ENCODE data around the gene MAP7D1.

The MAP7D1 gene

DNA sequence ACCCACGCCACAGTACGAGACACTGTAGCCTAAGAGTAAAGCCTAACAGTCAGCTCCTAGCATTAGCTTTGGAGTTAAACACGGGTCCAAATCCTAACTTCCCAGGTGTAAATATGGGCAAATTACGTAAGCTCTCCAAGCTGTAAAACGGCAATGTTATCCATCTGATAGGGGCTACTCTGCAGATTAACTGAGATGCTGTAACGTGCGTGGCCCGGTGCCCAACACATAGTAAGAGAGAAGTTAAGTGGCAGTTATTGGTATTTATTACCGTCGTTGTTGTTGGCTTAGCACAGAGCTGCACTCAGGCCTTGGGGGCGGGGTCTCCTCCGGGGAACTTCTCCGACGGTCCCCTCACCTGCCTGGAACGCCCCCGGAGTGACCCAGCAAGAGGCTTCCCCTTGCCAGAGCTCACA lies 7.1 kb upstream of the MAP7D1 start:
- no peaks in the 10 kb centered on the region for H3K9me3 ChIP-seq (ENCODE audit: insufficient read depth, low read length)
- H3K4me3 ChIP-seq (ENCODE audit: insufficient read length, low read depth): peak overlapping the region; percentile 78
- H3K27me3 ChIP-seq (ENCODE audit: insufficient read depth, insufficient read length): peaks cover 11% of the 10 kb centered on the region
- H3K36me3 ChIP-seq (ENCODE audit: insufficient read depth, insufficient read length, low read length): peaks cover 6% of the 10 kb centered on the region
- no peak for DNase-seq (ENCODE audit: low read depth, low spot score)
- TF ChIP-seq ZNF274 (IDR thresholded peaks at IDR 0.05; ENCODE audit: low read depth, low read length): no peak
- no peak for TF ChIP-seq SUZ12 (IDR thresholded peaks at IDR 0.05; ENCODE audit: extremely low read depth, insufficient read depth, insufficient read length)
- no peak for TF ChIP-seq YY1 (IDR thresholded peaks at IDR 0.05; ENCODE audit: insufficient read depth, insufficient read length)
- peaks cover 17% of the 10 kb centered on the region for H3K4me1 ChIP-seq (ENCODE audit: insufficient read depth, insufficient read length)
- peak overlapping the region; percentile 88 for H3K9ac ChIP-seq (ENCODE audit: insufficient read length, low read depth)

DNA sequence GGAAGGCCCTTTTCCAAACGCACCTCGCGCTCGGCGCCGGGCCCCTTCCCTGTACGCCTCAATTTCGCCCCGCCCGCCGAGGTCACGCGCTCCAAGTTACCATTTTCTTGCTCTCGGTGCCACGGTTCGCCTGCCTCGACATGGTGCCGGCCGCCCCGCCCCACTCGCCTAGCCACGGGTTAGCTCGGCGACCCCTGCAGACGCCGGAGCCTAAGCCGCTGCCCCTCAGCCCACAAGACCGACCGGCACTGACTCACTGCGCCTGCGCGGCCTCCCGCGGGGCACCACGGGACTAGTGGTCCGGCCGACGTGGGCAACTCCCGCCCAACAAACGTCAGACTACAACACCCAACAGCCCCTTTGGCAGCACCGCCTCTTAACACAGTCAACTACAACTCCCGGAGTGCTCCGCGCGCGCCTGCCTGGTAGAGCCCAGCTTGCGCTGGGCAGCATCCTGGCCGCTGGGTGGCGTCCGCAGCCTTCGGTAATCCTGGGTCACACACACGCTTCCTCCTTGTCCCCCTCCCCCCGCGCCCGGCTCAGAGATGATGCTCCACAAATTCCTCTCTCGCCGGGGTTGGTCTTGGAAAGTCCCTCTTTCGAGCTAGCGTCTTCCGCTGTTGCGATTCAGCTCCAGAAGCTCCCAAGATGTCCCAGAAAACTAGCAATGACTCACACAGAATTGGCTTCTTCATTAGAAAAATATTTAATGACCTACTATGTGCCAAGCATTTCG lies 6.6 kb upstream of the MAP7D1 start, which contains the start of gene TRAPPC3:
Gene TRAPPC3 (minus strand): TSS at position 250 of the 736 bp plus-strand sequence. CDS start 108 bp downstream, at position 142.
- peak; percentile 100 for DNase-seq (ENCODE audit: low read depth, low spot score)
- H3K9ac ChIP-seq (ENCODE audit: insufficient read length, low read depth): peak within 1 kb of the TSS; percentile 88
- H3K27me3 ChIP-seq (ENCODE audit: insufficient read depth, insufficient read length): peaks cover 15% of the 10 kb centered on the region
- TF ChIP-seq SUZ12 (IDR thresholded peaks at IDR 0.05; ENCODE audit: extremely low read depth, insufficient read depth, insufficient read length) (no peak), YY1 (IDR thresholded peaks at IDR 0.05; ENCODE audit: insufficient read depth, insufficient read length) (no peak), ZNF274 (IDR thresholded peaks at IDR 0.05; ENCODE audit: low read depth, low read length) (no peak)
- H3K4me3 ChIP-seq (ENCODE audit: insufficient read length, low read depth): peak within 1 kb of the TSS; percentile 78
- no peaks in the 10 kb centered on the region for H3K9me3 ChIP-seq (ENCODE audit: insufficient read depth, low read length)
- H3K4me1 ChIP-seq (ENCODE audit: insufficient read depth, insufficient read length): peaks cover 17% of the 10 kb centered on the region
- H3K36me3 ChIP-seq (ENCODE audit: insufficient read depth, insufficient read length, low read length): peaks cover 6% of the 10 kb centered on the region

GRCh38 chr1:36149973-36150295 lies 6.0 kb upstream of the MAP7D1 start:
- Histone ChIP-seq H3K4me1 (ENCODE audit: insufficient read depth, insufficient read length) (peaks cover 17% of the 10 kb centered on the region), H3K9me3 (ENCODE audit: insufficient read depth, low read length) (no peaks in the 10 kb centered on the region), H3K27me3 (ENCODE audit: insufficient read depth, insufficient read length) (peaks cover 16% of the 10 kb centered on the region), H3K36me3 (ENCODE audit: insufficient read depth, insufficient read length, low read length) (peaks cover 6% of the 10 kb centered on the region), H3K9ac (ENCODE audit: insufficient read length, low read depth) (peak overlapping the region; percentile 53), H3K4me3 (ENCODE audit: insufficient read length, low read depth) (no peak overlapping the region)
- no peak for TF ChIP-seq SUZ12 (IDR thresholded peaks at IDR 0.05; ENCODE audit: extremely low read depth, insufficient read depth, insufficient read length)
- no peak for TF ChIP-seq YY1 (IDR thresholded peaks at IDR 0.05; ENCODE audit: insufficient read depth, insufficient read length)
- TF ChIP-seq ZNF274 (IDR thresholded peaks at IDR 0.05; ENCODE audit: low read depth, low read length): no peak
- DNase-seq (ENCODE audit: low read depth, low spot score): no peak

DNA sequence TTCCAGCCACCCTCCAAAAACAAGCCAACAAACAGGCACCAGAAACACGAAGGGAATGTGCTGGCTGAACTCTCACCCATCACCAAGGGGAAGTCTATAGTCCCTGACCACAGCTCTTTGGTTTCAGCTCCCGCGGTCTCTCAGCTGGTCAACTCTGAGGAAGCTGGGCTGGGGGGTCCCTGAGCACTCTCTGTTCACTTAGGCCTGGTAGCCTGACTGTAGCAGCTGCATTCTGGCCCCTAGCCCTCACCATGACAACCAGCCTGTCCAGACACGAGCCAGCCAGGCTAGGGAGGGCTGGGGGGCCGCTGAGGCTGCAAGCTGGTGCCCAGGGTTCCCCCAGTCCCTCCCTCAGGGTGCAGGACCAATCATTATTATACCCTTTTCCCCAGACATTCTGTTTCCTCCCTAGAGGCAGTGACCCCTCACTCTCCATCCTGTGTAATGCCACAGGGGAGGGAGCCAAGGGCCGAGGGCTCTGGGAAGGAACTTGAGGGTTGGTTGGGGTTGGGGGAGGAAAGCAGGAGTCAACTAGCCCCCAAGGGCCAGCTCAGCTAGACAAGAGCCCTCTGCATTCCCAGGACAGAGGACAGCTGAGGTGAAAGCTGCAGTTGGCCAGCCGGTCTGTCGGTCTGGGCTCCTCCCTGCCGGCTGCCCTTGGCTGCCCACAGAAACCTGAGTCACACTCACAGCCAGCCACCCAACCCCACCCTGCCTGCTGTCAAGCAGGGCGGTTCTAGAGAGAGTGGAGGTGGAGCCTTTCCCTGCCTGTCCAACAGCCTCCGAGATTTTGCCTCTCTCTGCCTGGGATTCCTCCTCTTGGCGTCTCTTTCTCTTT lies 5.4 kb upstream of the MAP7D1 start:
- Histone ChIP-seq H3K27me3 (ENCODE audit: insufficient read depth, insufficient read length) (peaks cover 16% of the 10 kb centered on the region), H3K4me3 (ENCODE audit: insufficient read length, low read depth) (no peak overlapping the region), H3K36me3 (ENCODE audit: insufficient read depth, insufficient read length, low read length) (peaks cover 6% of the 10 kb centered on the region), H3K9me3 (ENCODE audit: insufficient read depth, low read length) (no peaks in the 10 kb centered on the region), H3K4me1 (ENCODE audit: insufficient read depth, insufficient read length) (peaks cover 17% of the 10 kb centered on the region), H3K9ac (ENCODE audit: insufficient read length, low read depth) (peak overlapping the region; percentile 53)
- peak; percentile 91 for DNase-seq (ENCODE audit: low read depth, low spot score)
- no peak for TF ChIP-seq SUZ12 (IDR thresholded peaks at IDR 0.05; ENCODE audit: extremely low read depth, insufficient read depth, insufficient read length)
- TF ChIP-seq YY1 (IDR thresholded peaks at IDR 0.05; ENCODE audit: insufficient read depth, insufficient read length): no peak

GRCh38 chr1:36151134-36151844 lies 4.7 kb upstream of the MAP7D1 start:
- H3K9me3 ChIP-seq (ENCODE audit: insufficient read depth, low read length): no peaks in the 10 kb centered on the region
- peaks cover 6% of the 10 kb centered on the region for H3K36me3 ChIP-seq (ENCODE audit: insufficient read depth, insufficient read length, low read length)
- TF ChIP-seq YY1 (IDR thresholded peaks at IDR 0.05; ENCODE audit: insufficient read depth, insufficient read length) (no peak), SUZ12 (IDR thresholded peaks at IDR 0.05; ENCODE audit: extremely low read depth, insufficient read depth, insufficient read length) (no peak), ZNF274 (IDR thresholded peaks at IDR 0.05; ENCODE audit: low read depth, low read length) (no peak)
- DNase-seq (ENCODE audit: low read depth, low spot score): no peak
- no peak overlapping the region for H3K4me3 ChIP-seq (ENCODE audit: insufficient read length, low read depth)
- peaks cover 16% of the 10 kb centered on the region for H3K27me3 ChIP-seq (ENCODE audit: insufficient read depth, insufficient read length)
- H3K9ac ChIP-seq (ENCODE audit: insufficient read length, low read depth): peak overlapping the region; percentile 27
- peaks cover 17% of the 10 kb centered on the region for H3K4me1 ChIP-seq (ENCODE audit: insufficient read depth, insufficient read length)

DNA sequence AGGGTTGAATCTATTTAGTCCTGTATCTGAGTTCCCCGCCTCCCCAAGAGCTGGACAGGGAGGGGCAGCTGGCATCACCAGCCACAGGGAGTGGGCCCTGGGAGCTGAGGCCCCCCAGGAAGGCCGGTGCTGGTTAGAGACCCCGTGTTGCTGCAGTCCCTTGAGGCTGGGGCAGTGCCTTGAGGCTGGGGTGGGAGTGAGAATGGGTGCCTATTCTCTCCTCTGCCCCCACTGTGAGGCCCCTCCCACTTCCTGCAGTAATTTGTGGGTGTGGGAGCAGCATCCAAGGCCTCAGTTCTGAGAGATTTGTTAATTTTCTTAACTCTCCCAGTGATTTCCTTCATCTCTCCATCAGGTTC lies 4.1 kb upstream of the MAP7D1 start:
- peaks cover 3% of the 10 kb centered on the region for H3K36me3 ChIP-seq (ENCODE audit: insufficient read depth, insufficient read length, low read length)
- peak overlapping the region; percentile 27 for H3K9ac ChIP-seq (ENCODE audit: insufficient read length, low read depth)
- TF ChIP-seq YY1 (IDR thresholded peaks at IDR 0.05; ENCODE audit: insufficient read depth, insufficient read length): no peak
- TF ChIP-seq ZNF274 (IDR thresholded peaks at IDR 0.05; ENCODE audit: low read depth, low read length): no peak
- no peak for TF ChIP-seq SUZ12 (IDR thresholded peaks at IDR 0.05; ENCODE audit: extremely low read depth, insufficient read depth, insufficient read length)
- peaks cover 17% of the 10 kb centered on the region for H3K4me1 ChIP-seq (ENCODE audit: insufficient read depth, insufficient read length)
- H3K4me3 ChIP-seq (ENCODE audit: insufficient read length, low read depth): no peak overlapping the region
- DNase-seq (ENCODE audit: low read depth, low spot score): no peak
- H3K27me3 ChIP-seq (ENCODE audit: insufficient read depth, insufficient read length): peaks cover 16% of the 10 kb centered on the region
- no peaks in the 10 kb centered on the region for H3K9me3 ChIP-seq (ENCODE audit: insufficient read depth, low read length)
